Smooth muscle cell (in vitro differentiated cells): ENCODE data around the gene VPS16. TPM values are rescaled to one million over a fixed set of nuclear protein-coding genes. Genes with fewer than 3 reads are reported as not detected.
A peak's percentile ranks its signal among the peaks of the same experiment; 100 is the strongest.

Experiments
- DNase-seq: peaks from one replicate; lab custom pipeline; 2025; ENCODE audit not compliant: unreplicated experiment; lab: John Stamatoyannopoulos, UW
- H2AFZ ChIP-seq: fragments of 200-600 bp; sonication (generic); 2 replicates; pipeline ENCODE4 v1.6.0; 2016; ENCODE audit warnings: antibody characterized with exemption, low read depth, mild to moderate bottlenecking
- H3F3A ChIP-seq: fragments of 200-600 bp; sonication (generic); 2 replicates; pipeline ENCODE4 v1.6.0; 2017; ENCODE audit warnings: antibody characterized with exemption, low read depth
- H3K27ac ChIP-seq: fragments of 200-600 bp; sonication (generic); 2 replicates; pipeline ENCODE4 v1.5.1; 2016; ENCODE audit warnings: low read depth, mild to moderate bottlenecking
- H3K27me3 ChIP-seq: fragments of 200-600 bp; sonication (generic); 2 replicates; pipeline ENCODE4 v1.6.1; 2016; ENCODE audit warnings: low read depth, mild to moderate bottlenecking
- H3K36me3 ChIP-seq: fragments of 200-600 bp; sonication (generic); 2 replicates; pipeline ENCODE4 v1.5.1; 2016; ENCODE audit warnings: low read depth
- H3K4me1 ChIP-seq: fragments of 200-600 bp; sonication (generic); 2 replicates; pipeline ENCODE4 v1.5.1; 2016; ENCODE audit warnings: low read depth
- H3K4me2 ChIP-seq: fragments of 200-600 bp; sonication (generic); 2 replicates; pipeline ENCODE4 v1.6.0; 2016; ENCODE audit warnings: mild to moderate bottlenecking
- H3K4me3 ChIP-seq: fragments of 200-600 bp; sonication (generic); 2 replicates; pipeline ENCODE4 v1.5.1; 2016; ENCODE audit warnings: mild to moderate bottlenecking
- H3K79me2 ChIP-seq: fragments of 200-600 bp; sonication (generic); 2 replicates; pipeline ENCODE4 v1.6.0; 2016; ENCODE audit warnings: low read depth, mild to moderate bottlenecking
- H3K9ac ChIP-seq: fragments of 200-600 bp; sonication (generic); 2 replicates; pipeline ENCODE4 v1.6.0; 2016; ENCODE audit warnings: low read depth
- H3K9me3 ChIP-seq: fragments of 200-600 bp; sonication (generic); replicated peaks from 2 replicates; pipeline ENCODE4 v1.5.1; 2016; ENCODE audit warnings: low read depth
- H4K20me1 ChIP-seq: fragments of 200-600 bp; sonication (generic); 2 replicates; pipeline ENCODE4 v1.6.0; 2016; ENCODE audit warnings: low read depth
- WGBS: methylation state at CpG from one replicate; pipeline ENCODE4 v1.1.7; 2016; ENCODE audit warnings: low lambda C conversion rate; 5-methylcytosine and 5-hydroxymethylcytosine counted together
- polyA plus RNA-seq: library from polyadenylated mRNA; unstranded; fragments of >200 nt; fragmentation: Nextera tagmentation; extraction: Ambion mirVana; gene quantifications from 2 replicates; pipeline ENCODE4 v1.2.1, GENCODE V29; 2016
- total RNA-seq: library from RNA; depleted of rRNA; stranded (reverse); fragments of >200 nt; gene quantifications from 2 replicates; pipeline ENCODE4 v1.2.3, GENCODE V29; 2014
- TF ChIP-seq, protein P1 (sequence below): fragments of 200-600 bp; sonication (generic); IDR thresholded peaks from 2 replicates; pipeline ENCODE4 v1.5.1; 2017; ENCODE audit warnings: borderline replicate concordance, mild to moderate bottlenecking, antibody characterized with exemption; ENCODE audit not compliant: insufficient read depth, poor library complexity, severe bottlenecking

Gene VPS16
- total and polyA plus RNA-seq, 2 experiments from 2014 or later: 26.3 to 36.9 TPM

DNA sequence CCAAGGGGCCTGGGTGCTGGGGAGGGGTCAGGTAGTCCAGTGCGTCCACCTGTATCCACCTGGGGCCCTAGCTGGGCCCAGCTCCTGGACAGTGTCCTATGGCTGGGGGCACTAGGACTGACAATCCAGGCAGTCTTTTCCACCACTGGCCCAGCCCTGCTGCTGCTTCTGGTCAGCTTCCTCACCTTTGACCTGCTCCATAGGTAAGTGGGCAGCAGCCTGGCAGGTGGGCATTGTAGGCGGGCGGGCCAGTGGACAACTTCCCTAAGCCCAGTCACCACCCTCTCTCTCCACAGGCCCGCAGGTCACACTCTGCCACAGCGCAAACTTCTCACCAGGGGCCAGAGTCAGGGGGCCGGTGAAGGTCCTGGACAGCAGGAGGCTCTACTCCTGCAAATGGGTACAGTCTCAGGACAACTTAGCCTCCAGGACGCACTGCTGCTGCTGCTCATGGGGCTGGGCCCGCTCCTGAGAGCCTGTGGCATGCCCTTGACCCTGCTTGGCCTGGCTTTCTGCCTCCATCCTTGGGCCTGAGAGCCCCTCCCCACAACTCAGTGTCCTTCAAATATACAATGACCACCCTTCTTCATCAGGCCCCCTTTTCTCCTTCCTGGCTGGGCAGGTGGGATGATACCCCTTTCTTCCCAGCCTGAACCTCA is 25.2 kb upstream of the VPS16 start:
- Histone ChIP-seq H3K79me2 (no peaks in the 10 kb centered on the region), H3K27me3 (no peaks in the 10 kb centered on the region), H3K36me3 (no peaks in the 10 kb centered on the region), H3F3A (peaks cover 10% of the 10 kb centered on the region), H3K9me3 (no peaks in the 10 kb centered on the region), H3K4me1 (peaks cover 5% of the 10 kb centered on the region), H3K9ac (no peak overlapping the region), H4K20me1 (no peaks in the 10 kb centered on the region), H3K27ac (peak overlapping the region; percentile 5), H3K4me3 (no peak overlapping the region), H2AFZ (no peak overlapping the region), H3K4me2 (peak overlapping the region; percentile 7)
- 89% methylated on average over 8 of the region's 8 CpGs for WGBS
- TF ChIP-seq, protein P1, sequence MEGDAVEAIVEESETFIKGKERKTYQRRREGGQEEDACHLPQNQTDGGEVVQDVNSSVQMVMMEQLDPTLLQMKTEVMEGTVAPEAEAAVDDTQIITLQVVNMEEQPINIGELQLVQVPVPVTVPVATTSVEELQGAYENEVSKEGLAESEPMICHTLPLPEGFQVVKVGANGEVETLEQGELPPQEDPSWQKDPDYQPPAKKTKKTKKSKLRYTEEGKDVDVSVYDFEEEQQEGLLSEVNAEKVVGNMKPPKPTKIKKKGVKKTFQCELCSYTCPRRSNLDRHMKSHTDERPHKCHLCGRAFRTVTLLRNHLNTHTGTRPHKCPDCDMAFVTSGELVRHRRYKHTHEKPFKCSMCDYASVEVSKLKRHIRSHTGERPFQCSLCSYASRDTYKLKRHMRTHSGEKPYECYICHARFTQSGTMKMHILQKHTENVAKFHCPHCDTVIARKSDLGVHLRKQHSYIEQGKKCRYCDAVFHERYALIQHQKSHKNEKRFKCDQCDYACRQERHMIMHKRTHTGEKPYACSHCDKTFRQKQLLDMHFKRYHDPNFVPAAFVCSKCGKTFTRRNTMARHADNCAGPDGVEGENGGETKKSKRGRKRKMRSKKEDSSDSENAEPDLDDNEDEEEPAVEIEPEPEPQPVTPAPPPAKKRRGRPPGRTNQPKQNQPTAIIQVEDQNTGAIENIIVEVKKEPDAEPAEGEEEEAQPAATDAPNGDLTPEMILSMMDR: no peak
- DNase-seq: no peak

DNA sequence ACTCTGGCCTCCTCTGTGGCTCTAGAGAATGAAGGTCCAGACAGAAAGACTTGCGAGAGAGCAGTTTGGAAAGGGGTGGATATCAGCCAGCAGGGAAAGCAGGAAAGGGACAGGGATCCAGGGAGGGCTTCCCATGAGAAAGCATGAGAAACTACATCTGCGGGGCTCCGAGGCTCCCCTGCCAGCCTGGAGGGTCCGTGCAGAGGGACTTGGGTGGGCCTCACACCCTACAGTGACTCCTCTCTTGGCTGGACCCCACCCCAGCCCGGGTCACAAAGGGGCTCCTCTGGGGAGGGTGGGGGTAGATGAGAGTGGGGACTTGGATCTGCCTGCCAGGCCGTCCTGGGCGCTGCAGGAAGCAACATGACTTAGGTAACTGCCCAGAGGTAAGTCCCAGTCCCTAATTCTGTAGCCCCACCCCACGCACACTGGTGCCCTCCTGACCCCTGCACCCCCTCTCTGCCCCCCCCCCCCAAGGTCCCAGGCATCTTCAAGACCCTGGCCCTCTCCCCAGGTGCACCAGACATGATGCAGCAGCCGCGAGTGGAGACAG is 24.4 kb upstream of the VPS16 start, which contains the start of gene TMEM239:
TSS of gene TMEM239 (plus strand) at position 335 of the 553 bp plus-strand sequence. CDS start at position 526, 191 bp downstream.
- peaks cover 9% of the 10 kb centered on the region for H3K4me1 ChIP-seq
- H4K20me1 ChIP-seq: no peaks in the 10 kb centered on the region
- H3K9me3 ChIP-seq: no peaks in the 10 kb centered on the region
- H3K4me2 ChIP-seq: peak within 1 kb of the TSS; percentile 7
- no peaks in the 10 kb centered on the region for H3K36me3 ChIP-seq
- no peaks in the 10 kb centered on the region for H3K27me3 ChIP-seq
- H3K9ac ChIP-seq: no peak within 1 kb of the TSS
- H3F3A ChIP-seq: peaks cover 12% of the 10 kb centered on the region
- H3K27ac ChIP-seq: no peak within 1 kb of the TSS
- DNase-seq: no peak
- H3K4me3 ChIP-seq: no peak within 1 kb of the TSS
- no peaks in the 10 kb centered on the region for H3K79me2 ChIP-seq
- TF ChIP-seq, protein P1: no peak
- WGBS: 95% methylated on average over 6 of the region's 10 CpGs
- H2AFZ ChIP-seq: no peak within 1 kb of the TSS

GRCh38 chr20:2816583-2817340 is 23.8 kb upstream of the VPS16 start:
- Histone ChIP-seq H3K9ac (no peak overlapping the region), H3K79me2 (no peaks in the 10 kb centered on the region), H3K4me3 (no peak overlapping the region), H2AFZ (no peak overlapping the region), H3K9me3 (no peaks in the 10 kb centered on the region), H3F3A (peaks cover 12% of the 10 kb centered on the region), H4K20me1 (no peaks in the 10 kb centered on the region), H3K27me3 (no peaks in the 10 kb centered on the region), H3K4me1 (peaks cover 9% of the 10 kb centered on the region), H3K4me2 (no peak overlapping the region), H3K36me3 (no peaks in the 10 kb centered on the region), H3K27ac (no peak overlapping the region)
- WGBS: 82% methylated on average over 20 of the region's 20 CpGs
- no peak for DNase-seq
- TF ChIP-seq, protein P1: no peak
